ENCODE measurements around the gene CRTC1.
A peak's percentile ranks its signal among the peaks of the same experiment; 100 is the strongest.
"Not testable (repeated sequence)": the region's sequence is repeated elsewhere in the genome, so short reads cannot be mapped to it uniquely, and the experiment has no call there.

The CRTC1 gene

DNA sequence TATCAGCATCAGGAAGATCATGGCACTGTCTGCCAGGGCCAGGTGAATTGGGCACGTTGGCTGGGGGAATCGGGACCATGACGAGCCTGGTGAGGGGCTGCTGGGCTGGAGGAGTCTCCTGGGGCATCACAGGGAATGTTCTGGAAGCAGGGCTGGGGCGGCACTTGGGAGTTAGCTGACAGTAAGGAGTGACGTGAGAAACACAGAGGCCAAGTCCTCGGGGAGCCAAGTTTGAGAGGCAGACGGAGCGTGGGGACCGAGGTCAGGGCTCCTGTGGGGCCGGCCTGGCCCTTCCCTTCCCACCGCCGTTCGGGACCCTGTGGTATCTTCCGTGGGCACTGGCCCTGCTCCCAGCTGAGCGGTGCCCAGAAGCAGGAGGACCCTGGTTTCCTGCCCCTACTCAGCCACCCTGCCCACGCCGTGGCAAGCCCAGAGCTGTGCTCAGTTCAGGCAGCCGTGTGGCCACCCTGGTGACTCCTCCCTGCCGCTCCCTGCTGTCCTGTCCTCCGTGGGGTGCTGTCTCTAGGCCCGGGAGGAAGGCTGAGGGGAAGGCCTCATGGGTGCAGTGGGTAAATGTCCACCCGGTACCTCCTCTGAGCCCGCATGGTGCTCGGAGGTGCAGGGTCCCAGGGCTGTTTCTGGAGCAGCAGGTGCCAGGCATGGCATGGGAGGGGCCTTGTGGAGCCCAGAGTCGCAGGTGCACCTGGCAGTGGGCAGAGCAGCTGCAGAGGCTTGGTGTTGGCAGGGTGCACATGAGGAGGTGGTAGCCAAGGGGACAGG lies 25.2 kb downstream of the CRTC1 start:
- no peak for DNase-seq

DNA sequence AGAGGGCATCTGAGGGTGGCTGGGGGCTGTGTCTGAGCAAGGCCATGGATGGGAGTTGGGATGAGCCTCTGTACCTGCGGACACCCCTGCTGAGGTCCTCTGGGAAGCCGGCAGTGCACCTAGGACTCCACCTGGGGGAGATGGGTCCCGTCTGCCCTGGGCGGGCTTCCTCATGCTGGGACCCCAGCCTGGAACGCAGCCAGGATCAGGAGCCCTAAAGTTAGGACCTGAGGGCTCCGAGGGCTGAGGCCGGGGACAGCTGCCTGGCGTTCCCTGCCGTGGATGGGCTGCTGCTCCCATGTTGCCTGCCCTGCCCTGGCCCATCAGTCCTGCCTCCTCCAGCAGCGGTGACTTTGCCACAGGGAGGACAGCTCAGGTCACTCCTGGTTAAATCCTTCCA lies 26.1 kb downstream of the CRTC1 start:
- no peak for DNase-seq

GRCh38 chr19:18710186-18710585 lies 26.7 kb downstream of the CRTC1 start:
- DNase-seq: no peak

GRCh38 chr19:18710996-18711751 lies 27.7 kb downstream of the CRTC1 start:
- no peak for DNase-seq

DNA sequence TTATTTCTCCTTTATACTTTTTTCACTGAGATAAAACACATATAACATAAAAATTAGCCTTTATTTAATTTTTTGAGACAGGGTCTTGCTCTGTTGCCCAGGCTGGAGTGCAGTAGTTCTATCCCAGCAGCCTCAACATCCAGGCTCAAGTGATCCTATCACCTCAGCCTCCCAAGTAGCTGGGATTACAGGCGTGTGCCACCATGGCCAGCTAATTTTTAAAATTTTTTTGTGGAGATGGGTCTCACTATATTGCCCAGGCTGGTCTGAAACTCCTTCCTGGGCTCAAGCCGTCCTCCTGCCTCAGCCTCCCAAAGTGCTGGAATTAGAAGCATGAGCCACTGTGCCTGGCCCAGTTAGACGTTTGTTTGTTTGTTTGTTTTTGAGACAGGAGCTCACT lies 28.4 kb downstream of the CRTC1 start:
- DNase-seq: no peak

DNA sequence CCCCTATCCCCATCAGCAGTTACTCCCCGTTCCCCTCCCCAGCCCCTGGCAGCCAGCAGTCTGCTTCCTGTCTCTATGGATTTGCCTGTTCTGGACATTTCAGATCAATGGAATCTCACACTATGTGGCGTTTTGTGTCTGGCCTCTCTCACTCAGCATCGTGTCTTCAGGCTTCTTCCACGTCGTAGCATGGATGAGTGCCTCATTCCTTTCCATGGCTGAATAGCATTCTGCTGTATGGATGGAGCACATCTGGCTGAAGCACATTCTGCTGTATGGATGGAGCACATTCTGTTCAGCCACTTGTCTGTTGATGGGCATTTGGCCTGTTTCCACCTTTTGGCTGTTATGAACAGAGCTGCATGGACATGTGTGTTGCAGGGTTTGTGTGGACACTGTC lies 29.5 kb downstream of the CRTC1 start:
- DNase-seq: no peak

- DNase-seq: no peak
Measured at GRCh38 chr19:18713550-18714117, 30.2 kb downstream of the CRTC1 start.

DNA sequence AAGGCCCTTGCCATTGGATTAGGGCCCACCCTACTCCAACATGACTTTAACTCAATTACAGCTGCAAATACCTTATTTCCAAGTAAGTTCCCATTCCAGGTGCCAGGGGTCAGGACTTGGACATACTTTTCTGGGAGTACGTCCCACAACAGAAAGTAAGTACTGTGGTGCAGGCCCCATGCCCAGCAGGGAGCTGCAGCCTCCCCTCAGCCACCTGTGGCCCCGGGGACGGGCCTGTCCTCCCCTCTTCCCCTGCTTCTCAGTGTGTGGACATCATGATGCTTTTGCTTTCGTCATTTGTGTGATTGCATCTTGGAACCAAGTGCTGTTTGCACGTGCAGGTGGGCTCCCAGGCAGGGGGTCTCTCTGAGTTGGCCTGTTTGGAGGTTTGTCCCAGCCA lies 31.9 kb downstream of the CRTC1 start:
- DNase-seq: no peak

- DNase-seq: no peak
Measured at GRCh38 chr19:18716857-18717256, 33.4 kb downstream of the CRTC1 start.

DNA sequence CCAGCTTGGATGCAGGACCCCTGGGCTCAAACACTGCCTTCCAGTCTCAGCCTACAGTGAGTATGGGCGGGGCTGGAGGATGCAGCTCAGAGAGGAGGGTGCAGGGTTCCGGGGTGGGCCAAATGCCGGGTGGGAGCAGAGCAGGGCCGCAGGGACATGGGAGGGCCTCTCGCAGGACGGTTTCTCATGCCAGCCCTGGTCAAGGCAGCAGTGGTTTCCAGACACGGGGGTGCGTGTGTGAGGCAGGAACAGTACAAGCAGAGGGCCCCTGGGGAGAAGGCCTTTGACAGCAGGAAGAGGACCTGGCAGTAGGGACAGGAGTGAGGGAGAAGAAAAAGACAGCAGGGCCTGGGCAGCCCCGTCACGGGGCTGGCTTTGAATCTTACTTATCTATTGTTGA lies 34.1 kb downstream of the CRTC1 start:
- DNase-seq: no peak

DNA sequence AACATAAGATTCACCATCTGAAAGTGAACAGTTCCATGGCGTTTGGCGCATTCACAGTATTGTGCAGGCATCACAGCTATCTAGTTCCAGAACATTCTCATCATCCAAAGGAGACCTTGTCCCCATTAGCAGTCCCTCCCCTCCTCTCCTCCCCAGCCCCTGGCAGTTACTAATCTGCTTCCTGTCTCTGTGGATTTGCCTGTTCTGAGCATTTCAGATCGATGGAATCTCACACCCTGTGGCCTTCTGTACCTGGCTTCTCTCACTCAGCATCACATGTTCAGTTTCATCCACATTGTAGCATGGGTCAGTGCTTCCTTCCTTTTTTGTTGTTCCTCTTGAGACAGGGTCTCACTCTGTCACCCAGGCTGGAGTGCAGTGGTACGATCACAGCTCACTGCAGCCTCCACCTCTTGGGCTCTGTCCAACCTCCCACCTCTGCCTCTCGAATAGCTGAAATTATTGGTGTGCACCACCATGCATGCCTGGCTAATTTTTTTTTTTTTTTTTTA lies 34.6 kb downstream of the CRTC1 start:
- peak in 1 of 2 experiments; percentile 1 for DNase-seq

DNA sequence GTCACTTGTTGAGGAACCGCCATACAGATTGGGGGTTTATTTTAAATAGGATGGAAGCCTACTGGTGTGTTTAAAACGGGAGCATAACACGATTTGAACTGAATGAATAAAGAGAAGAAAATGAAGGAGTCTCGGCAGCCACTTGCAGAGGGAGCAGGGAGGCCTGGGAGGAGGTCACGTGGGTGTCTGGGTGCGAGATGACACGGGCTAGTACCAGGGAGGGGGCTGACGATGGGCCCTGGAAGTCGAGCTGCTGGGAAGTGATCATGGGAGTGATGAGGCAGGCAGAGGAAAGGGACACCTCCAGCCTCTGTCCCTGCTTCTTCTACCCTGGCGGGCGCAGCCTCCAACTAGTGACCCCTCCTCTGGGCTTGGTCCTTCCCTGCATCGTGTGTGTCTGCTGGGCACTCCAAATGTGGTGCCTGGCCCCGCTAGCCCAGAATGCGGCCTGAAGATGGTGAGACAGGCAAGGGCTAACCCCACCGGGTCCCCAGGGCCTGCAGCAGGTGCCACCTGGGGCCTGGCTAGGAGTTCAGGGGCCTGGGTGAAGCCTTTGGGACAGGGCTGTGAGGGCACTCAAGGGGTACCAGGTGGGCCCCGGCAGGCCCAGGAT lies 35.5 kb downstream of the CRTC1 start:
- DNase-seq: no peak

GRCh38 chr19:18719541-18719940 lies 36.1 kb downstream of the CRTC1 start:
- no peak for DNase-seq

- DNase-seq: no peak
Measured at GRCh38 chr19:18723871-18724377, 40.4 kb downstream of the CRTC1 start.

DNA sequence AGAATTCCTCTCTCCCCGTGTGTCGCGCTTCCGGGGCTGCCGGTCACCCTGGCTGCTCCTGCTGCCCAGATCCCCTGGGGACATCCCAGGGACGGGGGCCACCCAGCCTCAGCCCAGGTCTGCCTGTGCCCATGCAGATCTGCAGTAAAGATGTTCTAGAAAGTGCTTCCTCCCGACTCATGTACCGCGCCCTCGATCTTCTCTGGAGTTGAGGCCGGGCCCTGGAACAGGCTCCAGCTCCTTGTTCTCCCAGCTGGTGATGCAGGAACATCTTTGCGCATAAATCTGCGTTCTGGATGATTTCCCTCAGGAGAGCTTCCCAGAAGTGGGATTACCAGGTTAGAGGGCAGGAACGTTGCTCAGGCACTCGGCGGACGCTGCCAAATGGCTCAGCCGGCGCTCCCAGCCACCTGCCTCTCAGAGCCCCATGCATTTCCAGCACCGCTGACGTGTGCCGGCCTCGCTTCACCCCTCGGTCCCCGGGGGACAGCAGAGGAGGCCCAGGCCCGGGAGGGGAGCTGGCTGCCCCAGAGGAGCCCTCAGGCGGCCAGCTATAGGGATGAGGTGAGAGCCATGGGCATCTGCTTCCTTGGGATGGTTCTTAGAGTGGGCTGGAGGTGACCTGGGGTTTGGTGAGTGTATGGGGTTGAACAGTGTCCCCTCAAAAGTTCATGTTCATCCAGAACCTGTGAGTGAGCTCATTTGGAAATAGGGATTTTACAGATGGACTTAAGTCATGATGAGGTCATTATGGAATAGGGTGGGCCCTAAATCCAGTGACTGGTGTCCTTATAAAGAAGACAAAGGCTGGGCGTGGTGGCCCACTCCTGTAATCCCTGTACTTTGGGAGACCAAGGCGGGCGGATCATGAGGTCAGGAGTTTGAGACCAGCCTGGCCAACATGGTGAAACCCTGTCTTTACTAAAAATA lies 42.6 kb downstream of the CRTC1 start:
- DNase-seq: no peak

DNA sequence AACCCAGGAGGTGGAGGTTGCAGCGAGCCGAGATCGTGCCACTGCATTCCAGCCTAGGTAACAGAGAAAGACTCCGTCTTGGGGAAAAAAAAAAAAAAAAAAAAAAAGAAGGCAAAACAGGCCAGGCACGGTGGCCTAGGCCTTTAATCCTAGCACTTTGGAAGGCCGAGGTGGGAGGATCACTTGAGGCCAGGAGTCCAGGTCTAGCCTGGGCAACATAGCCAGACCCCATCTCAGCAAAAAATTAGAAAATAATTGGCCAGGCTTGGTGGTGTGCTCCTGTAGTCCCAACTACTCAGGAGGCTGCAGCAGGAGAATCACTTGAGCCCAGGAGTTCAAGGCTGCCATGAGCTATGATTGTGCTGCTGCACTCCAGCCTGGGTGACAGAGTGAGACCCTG lies 43.4 kb downstream of the CRTC1 start:
- no peak for DNase-seq

DNA sequence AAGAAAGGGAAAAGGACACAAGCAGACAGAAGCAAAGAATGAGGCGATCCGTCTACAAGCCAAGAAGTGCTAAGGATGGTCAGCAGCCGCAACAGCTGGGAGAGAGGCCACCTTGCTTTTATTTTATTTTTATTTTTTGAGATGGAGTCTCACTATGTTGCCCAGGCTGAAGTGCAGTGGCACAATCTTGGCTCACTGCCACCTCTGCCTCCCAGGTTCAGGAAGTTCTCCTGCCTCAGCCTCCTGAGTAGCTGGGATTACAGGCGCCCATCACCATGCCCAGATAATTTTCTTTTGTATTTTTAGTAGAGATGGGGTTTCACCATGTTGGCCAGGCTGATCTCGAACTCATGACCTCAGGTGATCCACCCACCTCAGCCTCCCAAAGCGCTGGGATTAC lies 44.1 kb downstream of the CRTC1 start:
- not testable (repeated sequence) for DNase-seq

GRCh38 chr19:18729933-18730530 lies 46.6 kb downstream of the CRTC1 start:
- DNase-seq: no peak

GRCh38 chr19:18730885-18731513 lies 47.5 kb downstream of the CRTC1 start:
- no peak for DNase-seq

DNA sequence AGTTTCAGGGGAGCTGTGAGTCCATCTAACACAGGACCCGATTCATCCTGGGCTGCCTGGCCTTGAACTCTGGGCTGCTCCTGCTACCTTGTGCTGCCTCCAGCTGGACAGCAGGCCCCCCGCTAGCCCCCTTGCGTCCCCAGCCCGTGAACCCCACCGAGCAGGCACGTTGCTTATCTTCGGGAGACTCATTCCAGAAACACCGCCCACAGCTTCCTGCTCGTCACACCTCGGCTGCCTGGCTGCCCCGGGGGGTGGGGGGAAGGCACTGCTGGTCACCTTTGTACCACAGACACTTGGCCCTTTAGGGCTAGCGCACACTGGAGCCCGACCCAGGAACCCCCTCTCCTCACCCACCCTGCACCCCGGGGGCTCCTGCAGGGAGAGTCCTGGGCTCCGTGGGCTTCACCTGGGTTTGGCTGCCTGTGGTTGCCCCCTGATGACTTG lies 48.1 kb downstream of the CRTC1 start:
- DNase-seq: no peak

- no peak for DNase-seq
Measured at GRCh38 chr19:18733196-18733647, 49.7 kb downstream of the CRTC1 start.
